Right atrium auricular region (tissue), 2 donors: ENCODE measurements around the gene NR6A1. TPM values are rescaled to one million over a fixed set of nuclear protein-coding genes. Genes with fewer than 3 reads are reported as not detected.

ENCODE experiments used
- DNase-seq: peaks from one replicate; pipeline ENCODE4 v3.0.0-alpha.2; 2019; ENCODE audit warnings: low spot score
- H3K27ac ChIP-seq, 2 donors: fragments of 200-600 bp; sonication (generic); 1 replicate in 1 of 2; 2 replicates in 1 of 2; pipeline ENCODE4 v1.5.1; 2016 to 2019
- H3K27me3 ChIP-seq, 2 donors: fragments of 200-600 bp; sonication (generic); one replicate each; pipeline versions ENCODE4 v1.5.1 to v1.6.0; 2017 to 2019
- H3K36me3 ChIP-seq: fragments of 200-600 bp; sonication (generic); one replicate; pipeline ENCODE4 v1.5.1; 2016
- H3K4me1 ChIP-seq, 2 donors: fragments of 200-600 bp; sonication (generic); one replicate each; pipeline versions ENCODE4 v1.5.1 to v1.6.0; 2017 to 2019
- H3K4me3 ChIP-seq, 2 donors: fragments of 200-600 bp; sonication (generic); 1 replicate in 1 of 2; 2 replicates in 1 of 2; pipeline ENCODE4 v1.5.1; 2017 to 2019; ENCODE audit warnings: mild to moderate bottlenecking in 1 of 2, moderate library complexity in 1 of 2
- H3K9me3 ChIP-seq, 2 donors: fragments of 200-600 bp; sonication (generic); one replicate each; pipeline ENCODE4 v1.5.1; 2019
- total RNA-seq, 2 donors: library from RNA; depleted of rRNA; stranded (reverse); fragments of >200 nt; gene quantifications; one replicate each; pipeline ENCODE4 v1.1.0, GENCODE V29; 2016
- TF ChIP-seq, protein P1 (sequence below), 2 donors: fragments of 200-600 bp; sonication (generic); IDR thresholded peaks; one replicate each; pipeline ENCODE4 v1.5.1; 2019; ENCODE audit warnings: antibody characterized with exemption in 2 of 2

Gene NR6A1
- total RNA-seq, 2 donors from 2014 or later, result 1.9 to 2.6 TPM

DNA sequence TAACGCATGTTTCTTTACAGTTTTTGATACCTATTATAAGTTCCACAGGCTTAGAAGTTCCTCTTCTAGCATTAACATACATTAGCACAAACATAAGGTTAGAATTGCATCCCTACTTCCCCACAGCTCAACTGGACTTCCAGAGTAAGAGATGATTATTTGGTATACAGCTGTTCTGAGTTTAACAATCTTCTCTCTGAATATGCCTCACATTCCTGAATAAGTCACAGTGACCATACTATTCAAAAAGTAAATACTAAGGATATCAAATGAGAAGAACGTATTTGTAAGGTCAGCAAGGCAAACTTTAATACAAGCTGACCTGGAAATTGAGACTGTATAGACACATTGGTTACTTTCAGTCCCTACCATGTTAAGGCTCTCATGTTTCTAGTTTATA, 21.3 kb downstream of the NR6A1 start:
- no peaks in the 10 kb centered on the region for H3K9me3 ChIP-seq
- no peaks in the 10 kb centered on the region for H3K36me3 ChIP-seq
- H3K4me1 ChIP-seq, result no peaks in the 10 kb centered on the region
- H3K4me3 ChIP-seq, result no peak overlapping the region
- no peak for DNase-seq
- H3K27me3 ChIP-seq, result no peaks in the 10 kb centered on the region
- no peak overlapping the region for H3K27ac ChIP-seq
- TF ChIP-seq, protein P1, sequence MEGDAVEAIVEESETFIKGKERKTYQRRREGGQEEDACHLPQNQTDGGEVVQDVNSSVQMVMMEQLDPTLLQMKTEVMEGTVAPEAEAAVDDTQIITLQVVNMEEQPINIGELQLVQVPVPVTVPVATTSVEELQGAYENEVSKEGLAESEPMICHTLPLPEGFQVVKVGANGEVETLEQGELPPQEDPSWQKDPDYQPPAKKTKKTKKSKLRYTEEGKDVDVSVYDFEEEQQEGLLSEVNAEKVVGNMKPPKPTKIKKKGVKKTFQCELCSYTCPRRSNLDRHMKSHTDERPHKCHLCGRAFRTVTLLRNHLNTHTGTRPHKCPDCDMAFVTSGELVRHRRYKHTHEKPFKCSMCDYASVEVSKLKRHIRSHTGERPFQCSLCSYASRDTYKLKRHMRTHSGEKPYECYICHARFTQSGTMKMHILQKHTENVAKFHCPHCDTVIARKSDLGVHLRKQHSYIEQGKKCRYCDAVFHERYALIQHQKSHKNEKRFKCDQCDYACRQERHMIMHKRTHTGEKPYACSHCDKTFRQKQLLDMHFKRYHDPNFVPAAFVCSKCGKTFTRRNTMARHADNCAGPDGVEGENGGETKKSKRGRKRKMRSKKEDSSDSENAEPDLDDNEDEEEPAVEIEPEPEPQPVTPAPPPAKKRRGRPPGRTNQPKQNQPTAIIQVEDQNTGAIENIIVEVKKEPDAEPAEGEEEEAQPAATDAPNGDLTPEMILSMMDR (IDR thresholded peaks at IDR 0.05), result no peak

DNA sequence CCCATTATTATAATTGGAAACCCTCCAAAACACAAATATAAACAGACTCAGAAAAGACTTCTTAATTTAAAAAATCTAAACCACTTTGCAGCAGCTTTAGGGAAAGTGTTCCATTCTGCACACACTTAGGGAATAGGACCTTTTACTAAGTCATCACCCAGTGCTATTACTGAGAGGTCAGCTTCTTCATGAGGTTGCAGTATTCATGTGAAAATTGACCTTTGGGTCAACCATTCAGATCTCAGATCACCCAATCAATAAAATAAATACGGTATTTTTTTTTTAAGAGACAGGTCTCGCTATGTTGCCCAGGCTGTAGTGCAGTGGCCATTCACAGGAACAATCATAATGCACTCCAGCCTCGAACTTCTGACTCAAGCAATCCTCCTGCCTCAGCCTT, 21.8 kb downstream of the NR6A1 start:
- Histone ChIP-seq H3K4me1 (no peaks in the 10 kb centered on the region), H3K9me3 (no peaks in the 10 kb centered on the region), H3K36me3 (no peaks in the 10 kb centered on the region), H3K27me3 (no peaks in the 10 kb centered on the region), H3K27ac (no peak overlapping the region), H3K4me3 (no peak overlapping the region)
- TF ChIP-seq, protein P1 (IDR thresholded peaks at IDR 0.05), result no peak
- DNase-seq, result no peak

DNA sequence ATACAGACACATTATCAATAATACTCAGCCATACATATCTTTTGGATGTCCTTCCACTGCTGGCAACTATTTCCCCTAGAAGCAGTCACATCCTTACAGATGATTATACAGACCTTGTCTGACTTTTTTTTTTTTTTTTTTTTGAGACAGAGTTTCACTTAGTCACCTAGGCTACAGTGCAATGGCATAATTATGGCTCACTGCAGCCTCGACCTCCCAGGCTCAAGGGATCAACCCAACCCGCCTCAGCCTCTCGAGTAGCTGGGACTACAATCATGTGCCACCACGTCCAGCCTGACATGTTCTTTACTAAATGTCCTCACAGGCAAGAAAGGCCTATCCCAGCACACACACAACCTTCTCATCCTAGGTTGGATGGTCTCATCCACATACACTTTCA, 24.0 kb downstream of the NR6A1 start:
- no peaks in the 10 kb centered on the region for H3K4me1 ChIP-seq
- H3K27ac ChIP-seq, result no peak overlapping the region
- no peak for DNase-seq
- H3K27me3 ChIP-seq, result no peaks in the 10 kb centered on the region
- no peaks in the 10 kb centered on the region for H3K36me3 ChIP-seq
- no peaks in the 10 kb centered on the region for H3K9me3 ChIP-seq
- H3K4me3 ChIP-seq, result no peak overlapping the region
- TF ChIP-seq, protein P1 (IDR thresholded peaks at IDR 0.05), result no peak

DNA sequence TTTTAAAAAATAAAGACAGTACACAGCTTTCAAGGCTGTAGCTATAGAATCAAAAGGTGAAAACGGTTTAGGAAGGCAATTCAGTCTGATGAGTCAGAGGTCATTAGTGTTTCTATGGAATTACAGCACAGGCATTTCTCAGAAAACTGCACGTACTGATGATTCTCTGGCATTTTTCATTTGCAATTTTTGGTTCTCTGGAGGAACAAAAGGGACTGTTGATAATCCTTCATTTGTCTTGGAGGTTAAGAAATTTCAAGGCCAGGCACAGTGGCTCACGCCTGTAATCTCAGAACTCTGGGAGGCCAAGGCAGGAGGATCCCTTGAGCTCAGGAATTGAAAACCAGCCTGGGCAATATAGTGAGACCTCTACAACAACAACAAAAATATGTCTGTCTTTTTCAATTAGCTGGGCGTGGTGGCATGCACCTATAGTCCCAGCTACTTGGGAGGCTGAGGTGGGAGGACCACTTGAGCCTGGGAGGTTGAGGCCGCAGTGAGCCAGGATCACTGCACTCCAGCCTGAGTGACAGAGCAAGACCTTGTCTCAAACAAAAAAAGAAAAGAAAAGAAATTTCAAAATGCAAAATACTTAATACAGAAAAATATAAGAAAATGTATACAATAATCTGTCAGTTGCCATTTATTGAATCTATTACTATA, 27.3 kb downstream of the NR6A1 start:
- no peak for DNase-seq
- Histone ChIP-seq H3K27me3 (no peaks in the 10 kb centered on the region), H3K36me3 (no peaks in the 10 kb centered on the region), H3K4me1 (no peaks in the 10 kb centered on the region), H3K9me3 (no peaks in the 10 kb centered on the region), H3K27ac (no peak overlapping the region), H3K4me3 (no peak overlapping the region)
- TF ChIP-seq, protein P1 (IDR thresholded peaks at IDR 0.05), result no peak

DNA sequence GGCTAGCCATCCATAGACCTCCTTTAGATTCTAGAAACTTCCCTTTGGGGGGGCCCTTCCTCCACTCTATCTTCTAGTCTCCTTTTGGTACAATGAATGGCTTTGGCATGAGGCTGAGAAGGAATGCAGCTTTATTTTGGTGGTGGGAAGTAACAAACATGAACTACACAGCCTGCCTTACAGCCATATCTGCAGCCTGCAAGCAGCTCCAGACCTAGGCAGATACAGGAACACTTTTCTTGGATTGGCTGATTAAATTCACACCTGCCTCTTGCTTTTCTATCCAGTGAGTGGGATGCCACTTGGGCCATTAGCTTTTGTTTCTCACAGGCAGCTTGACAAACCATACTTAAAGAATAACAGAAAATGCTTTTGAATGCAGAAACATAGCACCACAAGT, 28.2 kb downstream of the NR6A1 start:
- DNase-seq, result no peak
- Histone ChIP-seq H3K27me3 (no peaks in the 10 kb centered on the region), H3K9me3 (no peaks in the 10 kb centered on the region), H3K4me3 (no peak overlapping the region), H3K4me1 (no peaks in the 10 kb centered on the region), H3K27ac (no peak overlapping the region), H3K36me3 (no peaks in the 10 kb centered on the region)
- TF ChIP-seq, protein P1 (IDR thresholded peaks at IDR 0.05), result no peak

DNA sequence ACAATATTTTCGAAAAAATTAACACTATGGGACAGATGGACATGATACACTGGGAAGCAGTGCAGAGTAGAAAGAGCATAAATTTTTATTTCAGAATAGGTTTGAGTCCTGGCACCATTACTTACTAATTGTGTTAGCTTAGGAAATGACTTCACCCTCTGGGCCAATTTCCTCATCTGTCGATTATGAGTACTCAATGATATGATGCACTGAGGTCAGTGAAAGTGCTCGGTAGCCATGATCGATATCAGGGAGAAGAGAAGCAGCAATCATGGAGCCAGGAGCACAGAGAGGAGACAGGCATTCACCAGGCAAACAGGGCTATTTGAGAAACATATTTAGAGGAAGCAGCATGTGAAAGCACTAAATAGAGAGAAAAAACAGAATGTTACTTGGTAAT, 29.4 kb downstream of the NR6A1 start:
- no peaks in the 10 kb centered on the region for H3K9me3 ChIP-seq
- no peaks in the 10 kb centered on the region for H3K4me1 ChIP-seq
- no peaks in the 10 kb centered on the region for H3K36me3 ChIP-seq
- DNase-seq, result no peak
- no peak overlapping the region for H3K4me3 ChIP-seq
- TF ChIP-seq, protein P1 (IDR thresholded peaks at IDR 0.05), result no peak
- H3K27me3 ChIP-seq, result no peaks in the 10 kb centered on the region
- no peak overlapping the region for H3K27ac ChIP-seq
